Activated naive CD4-positive, alpha-beta T cell treated with anti-CD3 and anti-CD28 coated beads, Interleukin-2, amount 50 U/mL, for 24 hours (primary cell): ENCODE results near the gene SP9.
A peak's percentile ranks its signal among the peaks of the same experiment; 100 is the strongest.

ENCODE experiments used
- H3K27ac Mint-ChIP-seq: one replicate; pipeline ENCODE4 v1.8.0; 2021; ENCODE audit warnings: mild to moderate bottlenecking, mixed read lengths
- H3K27me3 Mint-ChIP-seq: one replicate; pipeline ENCODE4 v1.8.0; 2021; ENCODE audit warnings: mixed read lengths
- H3K36me3 Mint-ChIP-seq: one replicate; pipeline ENCODE4 v1.8.0; 2021; ENCODE audit warnings: mixed read lengths
- H3K4me1 Mint-ChIP-seq: one replicate; pipeline ENCODE4 v1.8.0; 2021; ENCODE audit warnings: mixed read lengths
- H3K4me3 Mint-ChIP-seq: one replicate; pipeline ENCODE4 v1.8.0; 2021; ENCODE audit warnings: mild to moderate bottlenecking, mixed read lengths
- H3K9me3 Mint-ChIP-seq: one replicate; pipeline ENCODE4 v1.8.0; 2021; ENCODE audit warnings: mixed read lengths

SP9 gene

GRCh38 chr2:174330945-174331594 lies 3.7 kb upstream of the SP9 start:
- H3K4me1 Mint-ChIP-seq = peaks cover 56% of the 10 kb centered on the region
- H3K9me3 Mint-ChIP-seq = peaks cover 10% of the 10 kb centered on the region
- H3K27me3 Mint-ChIP-seq = peaks cover 78% of the 10 kb centered on the region
- no peaks in the 10 kb centered on the region for H3K36me3 Mint-ChIP-seq
- H3K4me3 Mint-ChIP-seq = no peak overlapping the region
- H3K27ac Mint-ChIP-seq = no peak overlapping the region

DNA sequence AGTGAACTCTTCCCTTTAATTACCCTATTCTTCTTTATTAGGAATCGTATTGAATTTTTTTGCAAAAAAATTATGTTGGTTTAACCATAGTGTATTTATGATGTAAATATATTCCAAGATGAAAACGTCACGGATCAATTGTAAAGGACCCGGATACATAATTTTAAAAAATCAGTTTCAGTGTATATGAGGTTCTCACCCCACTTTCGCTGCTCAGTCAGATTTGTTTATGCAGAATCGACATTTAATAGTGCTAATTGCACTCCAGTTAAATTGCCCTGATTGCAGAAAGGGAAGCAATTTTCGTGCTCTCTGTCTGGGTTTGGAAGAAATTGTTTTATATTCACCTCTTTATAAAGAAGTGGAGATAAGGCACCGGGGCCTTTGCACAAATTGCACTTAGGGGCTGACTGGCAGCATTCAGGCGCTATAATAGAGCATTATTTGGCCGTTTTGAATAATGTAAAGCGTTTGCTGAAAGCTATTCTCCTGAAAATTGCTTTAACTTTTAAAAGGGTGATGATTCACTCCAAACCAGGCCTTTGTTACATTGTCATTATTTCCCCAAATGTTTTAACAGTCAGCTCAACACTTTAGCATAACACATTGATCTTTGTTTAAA lies 3.0 kb upstream of the SP9 start:
- Mint-ChIP-seq H3K36me3 (no peaks in the 10 kb centered on the region), H3K4me3 (no peak overlapping the region), H3K27me3 (peaks cover 75% of the 10 kb centered on the region), H3K4me1 (peaks cover 54% of the 10 kb centered on the region), H3K27ac (peak overlapping the region; percentile 12), H3K9me3 (peaks cover 10% of the 10 kb centered on the region)

DNA sequence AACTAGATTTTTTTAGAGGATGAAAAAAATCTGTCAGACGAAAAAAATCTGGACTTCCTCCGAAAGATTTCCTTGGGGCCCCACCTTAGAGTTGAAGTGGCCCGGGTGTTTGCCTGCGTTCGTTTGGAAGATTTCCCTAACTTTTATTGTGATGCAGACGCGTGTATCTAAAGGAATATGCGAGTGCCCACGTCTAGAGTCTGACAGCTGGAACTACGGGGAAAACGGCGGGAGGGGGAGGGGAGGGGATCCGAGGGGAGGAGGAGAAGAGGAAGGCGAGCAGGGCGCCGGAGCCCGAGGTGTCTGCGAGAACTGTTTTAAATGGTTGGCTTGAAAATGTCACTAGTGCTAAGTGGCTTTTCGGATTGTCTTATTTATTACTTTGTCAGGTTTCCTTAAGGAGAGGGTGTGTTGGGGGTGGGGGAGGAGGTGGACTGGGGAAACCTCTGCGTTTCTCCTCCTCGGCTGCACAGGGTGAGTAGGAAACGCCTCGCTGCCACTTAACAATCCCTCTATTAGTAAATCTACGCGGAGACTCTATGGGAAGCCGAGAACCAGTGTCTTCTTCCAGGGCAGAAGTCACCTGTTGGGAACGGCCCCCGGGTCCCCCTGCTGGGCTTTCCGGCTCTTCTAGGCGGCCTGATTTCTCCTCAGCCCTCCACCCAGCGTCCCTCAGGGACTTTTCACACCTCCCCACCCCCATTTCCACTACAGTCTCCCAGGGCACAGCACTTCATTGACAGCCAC lies 2.4 kb upstream of the SP9 start:
- H3K4me3 Mint-ChIP-seq = peak overlapping the region; percentile 19
- no peak overlapping the region for H3K27ac Mint-ChIP-seq
- H3K27me3 Mint-ChIP-seq = peaks cover 68% of the 10 kb centered on the region
- H3K4me1 Mint-ChIP-seq = peaks cover 47% of the 10 kb centered on the region
- no peaks in the 10 kb centered on the region for H3K36me3 Mint-ChIP-seq
- H3K9me3 Mint-ChIP-seq = peaks cover 10% of the 10 kb centered on the region

- peak overlapping the region; percentile 35 for H3K27ac Mint-ChIP-seq
Observed at GRCh38 chr2:174333017-174333371, 1.8 kb upstream of the SP9 start.

DNA sequence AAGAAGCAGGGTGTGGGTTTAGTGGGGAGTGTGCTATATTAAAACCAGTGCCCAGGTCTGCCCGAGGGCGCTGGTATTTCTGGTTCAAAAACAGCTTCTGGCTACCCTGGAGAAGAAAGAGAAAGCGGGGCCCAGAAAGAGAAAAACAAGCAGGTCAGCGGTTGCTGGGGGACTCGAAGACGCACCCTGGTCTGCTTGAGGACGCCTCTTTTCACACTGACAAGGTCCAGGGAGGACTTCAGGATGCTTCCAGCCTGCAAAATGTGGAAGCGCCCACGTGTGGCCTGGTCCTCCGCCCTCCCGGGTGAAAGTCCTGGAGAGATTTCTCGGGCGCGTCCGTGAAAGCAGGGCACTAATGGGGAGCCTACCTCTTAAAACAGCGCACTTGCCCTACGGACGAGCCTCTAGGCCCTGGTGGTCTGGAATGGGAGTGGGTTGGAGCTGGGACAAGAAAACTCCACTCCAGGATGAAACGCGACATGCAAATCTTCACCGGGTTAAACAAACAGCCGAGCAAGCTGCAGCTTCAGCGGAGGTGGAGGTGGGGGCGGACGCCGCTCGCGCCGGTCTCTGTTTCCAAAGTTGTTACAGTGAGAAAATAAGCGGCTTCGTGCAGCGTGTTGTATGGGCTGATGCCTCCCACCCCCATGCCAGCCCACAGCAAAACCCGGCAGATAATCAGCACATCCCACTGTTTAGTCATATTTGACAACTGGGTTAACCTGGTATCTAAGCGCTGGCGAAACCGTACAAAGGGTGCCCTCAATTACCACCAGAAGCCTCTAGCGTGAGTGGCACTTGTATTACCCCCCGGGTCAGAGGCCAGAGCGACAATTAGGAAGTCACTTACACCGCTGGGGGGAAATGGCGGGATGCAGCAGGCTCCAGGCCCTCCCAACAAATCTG lies 1.1 kb upstream of the SP9 start:
- Mint-ChIP-seq H3K4me1 (peaks cover 42% of the 10 kb centered on the region), H3K9me3 (peaks cover 10% of the 10 kb centered on the region), H3K4me3 (peak overlapping the region; percentile 51), H3K27ac (peak overlapping the region; percentile 77), H3K27me3 (peaks cover 63% of the 10 kb centered on the region), H3K36me3 (no peaks in the 10 kb centered on the region)

More at GRCh38 chr2:174333017-174333371, 1.8 kb upstream of the SP9 start:
- H3K4me3 Mint-ChIP-seq = peak overlapping the region; percentile 44
- peaks cover 65% of the 10 kb centered on the region for H3K27me3 Mint-ChIP-seq
- peaks cover 10% of the 10 kb centered on the region for H3K9me3 Mint-ChIP-seq
- peaks cover 46% of the 10 kb centered on the region for H3K4me1 Mint-ChIP-seq
- H3K36me3 Mint-ChIP-seq = no peaks in the 10 kb centered on the region

DNA sequence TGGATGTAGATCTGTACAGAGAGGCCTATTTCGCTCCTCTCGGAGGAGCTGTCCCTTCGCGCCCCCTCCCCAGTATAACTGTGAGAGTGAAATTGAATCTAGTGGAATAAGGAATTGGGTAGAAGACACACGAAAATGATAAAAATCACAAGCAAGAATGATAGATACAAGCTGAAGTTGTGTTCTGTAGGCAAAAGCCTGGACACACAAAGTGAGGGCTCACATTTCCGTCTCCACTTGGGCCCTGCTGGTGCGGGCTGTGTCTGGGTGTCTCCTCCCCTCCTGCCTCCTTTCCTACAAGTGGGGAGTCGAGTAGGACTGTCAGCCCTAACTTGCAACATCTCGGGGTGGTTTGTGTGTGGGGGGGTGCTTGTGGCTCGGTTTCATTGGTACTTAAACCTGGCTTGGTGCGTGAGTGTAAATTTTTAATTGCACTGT lies 457 bp upstream of the SP9 start:
- H3K36me3 Mint-ChIP-seq = no peaks in the 10 kb centered on the region
- H3K27me3 Mint-ChIP-seq = peaks cover 61% of the 10 kb centered on the region
- H3K4me1 Mint-ChIP-seq = peaks cover 35% of the 10 kb centered on the region
- peaks cover 6% of the 10 kb centered on the region for H3K9me3 Mint-ChIP-seq
- H3K27ac Mint-ChIP-seq = peak overlapping the region; percentile 77
- H3K4me3 Mint-ChIP-seq = no peak overlapping the region

DNA sequence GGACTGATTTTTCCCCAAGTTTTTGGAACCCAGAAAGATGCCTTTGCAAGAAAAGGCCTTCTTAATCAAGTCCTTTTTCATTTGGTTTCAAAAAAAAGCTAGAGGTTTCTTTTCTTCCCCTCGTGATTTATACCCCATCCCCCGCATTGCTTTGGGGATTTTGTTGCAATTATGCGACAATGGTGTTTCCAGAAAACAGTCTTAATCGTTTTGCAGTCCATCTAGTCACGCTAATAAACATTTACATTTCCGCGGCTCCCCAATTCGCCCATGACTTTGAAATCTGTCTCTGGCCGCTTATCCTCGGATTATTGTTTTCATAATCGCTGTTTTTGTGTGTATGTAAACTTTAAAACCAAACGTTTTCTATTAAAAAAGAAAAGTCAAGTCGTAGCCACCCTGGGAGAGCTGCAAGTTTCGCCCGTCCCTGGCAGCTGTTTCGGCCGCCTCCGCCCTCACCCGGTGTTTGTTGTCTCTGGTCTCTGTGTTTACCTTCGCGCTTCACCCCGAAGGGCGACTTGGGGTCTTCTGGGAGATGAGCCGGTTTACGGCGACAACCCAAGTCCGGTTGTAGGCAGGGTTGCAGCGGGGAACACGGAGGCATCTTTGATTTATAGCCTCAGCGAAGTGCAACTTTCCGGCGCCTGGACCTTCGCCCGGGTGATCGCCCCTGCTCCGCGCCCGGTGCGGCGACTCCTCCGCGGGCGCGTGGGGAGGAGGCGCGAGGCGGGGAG lies 667 bp downstream of the SP9 start:
- Mint-ChIP-seq H3K27me3 (peaks cover 57% of the 10 kb centered on the region), H3K4me1 (peaks cover 38% of the 10 kb centered on the region), H3K36me3 (no peaks in the 10 kb centered on the region), H3K4me3 (peak overlapping the region; percentile 49), H3K9me3 (no peaks in the 10 kb centered on the region), H3K27ac (peak overlapping the region; percentile 91)

DNA sequence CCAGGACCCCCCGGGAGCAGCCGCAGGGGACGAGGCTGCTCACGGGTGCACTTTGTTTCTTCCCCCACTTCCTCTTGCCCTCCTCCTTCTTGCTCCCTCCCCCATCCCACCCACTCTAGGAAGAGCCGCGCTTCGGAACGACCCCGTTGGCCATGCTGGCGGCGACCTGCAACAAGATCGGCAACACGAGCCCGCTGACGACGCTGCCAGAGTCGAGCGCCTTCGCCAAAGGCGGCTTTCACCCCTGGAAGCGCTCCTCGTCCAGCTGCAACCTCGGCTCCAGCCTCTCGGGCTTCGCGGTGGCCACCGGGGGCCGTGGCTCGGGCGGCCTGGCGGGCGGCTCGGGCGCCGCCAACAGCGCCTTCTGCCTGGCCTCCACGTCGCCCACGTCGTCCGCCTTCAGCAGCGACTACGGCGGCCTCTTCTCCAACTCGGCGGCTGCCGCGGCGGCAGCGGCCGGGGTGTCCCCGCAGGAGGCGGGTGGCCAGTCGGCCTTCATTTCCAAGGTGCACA lies 1.3 kb downstream of the SP9 start:
- Mint-ChIP-seq H3K27ac (no peak overlapping the region), H3K4me3 (no peak overlapping the region)

GRCh38 chr2:174336501-174337336 lies 2.0 kb downstream of the SP9 start:
- Mint-ChIP-seq H3K36me3 (no peaks in the 10 kb centered on the region), H3K27me3 (peaks cover 54% of the 10 kb centered on the region), H3K27ac (no peak overlapping the region)

More for the DNA sequence above, 1.3 kb downstream of the SP9 start:
- Mint-ChIP-seq H3K36me3 (no peaks in the 10 kb centered on the region), H3K9me3 (no peaks in the 10 kb centered on the region), H3K27me3 (peaks cover 54% of the 10 kb centered on the region), H3K4me1 (peaks cover 40% of the 10 kb centered on the region)

DNA sequence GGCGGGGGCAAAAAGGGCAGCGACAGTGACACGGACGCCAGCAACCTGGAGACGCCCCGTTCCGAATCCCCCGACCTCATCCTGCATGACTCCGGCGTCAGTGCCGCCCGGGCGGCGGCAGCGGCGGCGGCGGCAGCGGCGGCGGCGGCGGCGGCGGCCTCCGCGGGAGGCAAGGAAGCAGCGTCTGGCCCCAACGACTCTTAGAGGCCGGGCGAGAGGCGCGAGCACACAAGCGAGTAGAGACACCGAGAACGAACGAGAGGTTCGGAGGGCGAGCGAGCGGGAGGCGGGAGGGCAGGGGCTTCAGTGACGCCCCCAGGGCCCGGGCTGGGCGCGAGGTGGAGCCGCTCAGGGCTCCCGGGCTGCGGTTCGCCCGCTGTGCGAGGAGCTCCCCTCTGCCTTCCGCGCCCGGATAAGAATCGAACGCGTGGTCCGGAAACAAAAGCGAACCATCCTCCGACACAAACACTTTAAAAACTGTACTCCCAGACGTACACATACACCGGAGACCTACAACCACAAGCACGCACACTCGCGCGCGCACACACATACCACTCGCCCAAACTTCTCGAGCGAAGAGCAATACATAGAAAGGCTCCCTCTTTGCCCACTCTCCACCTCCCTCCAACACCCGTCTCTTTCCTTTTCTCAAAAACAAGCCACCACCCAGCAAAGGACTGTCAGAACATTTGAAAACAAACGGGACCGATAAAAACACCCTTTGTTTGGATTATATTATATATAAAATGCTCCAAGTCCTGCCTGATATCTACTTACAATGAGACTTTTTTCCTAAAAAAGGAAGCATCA lies 2.8 kb downstream of the SP9 start:
- Mint-ChIP-seq H3K36me3 (no peaks in the 10 kb centered on the region), H3K27me3 (peaks cover 48% of the 10 kb centered on the region), H3K4me1 (peaks cover 49% of the 10 kb centered on the region), H3K27ac (peak overlapping the region; percentile 90), H3K4me3 (peak overlapping the region; percentile 81), H3K9me3 (no peaks in the 10 kb centered on the region)

More at GRCh38 chr2:174336501-174337336, 2.0 kb downstream of the SP9 start:
- Mint-ChIP-seq H3K9me3 (no peaks in the 10 kb centered on the region), H3K4me1 (peaks cover 47% of the 10 kb centered on the region), H3K4me3 (peak overlapping the region; percentile 60)

- peak overlapping the region; percentile 81 for H3K4me3 Mint-ChIP-seq
- no peak overlapping the region for H3K27ac Mint-ChIP-seq
- peaks cover 48% of the 10 kb centered on the region for H3K27me3 Mint-ChIP-seq
- peaks cover 48% of the 10 kb centered on the region for H3K4me1 Mint-ChIP-seq
- no peaks in the 10 kb centered on the region for H3K9me3 Mint-ChIP-seq
- H3K36me3 Mint-ChIP-seq = no peaks in the 10 kb centered on the region
Observed at GRCh38 chr2:174338147-174338605, 3.4 kb downstream of the SP9 start.

- Mint-ChIP-seq H3K4me1 (peaks cover 45% of the 10 kb centered on the region), H3K9me3 (no peaks in the 10 kb centered on the region), H3K27ac (peak overlapping the region; percentile 46), H3K4me3 (no peak overlapping the region), H3K27me3 (peaks cover 44% of the 10 kb centered on the region), H3K36me3 (no peaks in the 10 kb centered on the region)
Observed at GRCh38 chr2:174338671-174339560, 4.2 kb downstream of the SP9 start.
